A673 (cell line): ENCODE data around the gene BANK1.

Experiments
- CTCF ChIP-seq: fragments of 300-800, 200-600 bp; sonication (generic); conservative IDR thresholded peaks from 2 replicates; pipeline ENCODE4 v1.5.1; 2017; ENCODE audit warnings: low read depth, mild to moderate bottlenecking, antibody characterized with exemption, low read length, moderate library complexity, mixed read lengths
- EZH2 ChIP-seq: fragments of 200-600 bp; sonication (generic); IDR thresholded peaks from 2 replicates; pipeline ENCODE4 v1.6.1; 2017; ENCODE audit warnings: borderline replicate concordance, low read depth, mild to moderate bottlenecking, mixed read lengths, antibody characterized with exemption, low read length; ENCODE audit not compliant: poor library complexity, severe bottlenecking

DNA sequence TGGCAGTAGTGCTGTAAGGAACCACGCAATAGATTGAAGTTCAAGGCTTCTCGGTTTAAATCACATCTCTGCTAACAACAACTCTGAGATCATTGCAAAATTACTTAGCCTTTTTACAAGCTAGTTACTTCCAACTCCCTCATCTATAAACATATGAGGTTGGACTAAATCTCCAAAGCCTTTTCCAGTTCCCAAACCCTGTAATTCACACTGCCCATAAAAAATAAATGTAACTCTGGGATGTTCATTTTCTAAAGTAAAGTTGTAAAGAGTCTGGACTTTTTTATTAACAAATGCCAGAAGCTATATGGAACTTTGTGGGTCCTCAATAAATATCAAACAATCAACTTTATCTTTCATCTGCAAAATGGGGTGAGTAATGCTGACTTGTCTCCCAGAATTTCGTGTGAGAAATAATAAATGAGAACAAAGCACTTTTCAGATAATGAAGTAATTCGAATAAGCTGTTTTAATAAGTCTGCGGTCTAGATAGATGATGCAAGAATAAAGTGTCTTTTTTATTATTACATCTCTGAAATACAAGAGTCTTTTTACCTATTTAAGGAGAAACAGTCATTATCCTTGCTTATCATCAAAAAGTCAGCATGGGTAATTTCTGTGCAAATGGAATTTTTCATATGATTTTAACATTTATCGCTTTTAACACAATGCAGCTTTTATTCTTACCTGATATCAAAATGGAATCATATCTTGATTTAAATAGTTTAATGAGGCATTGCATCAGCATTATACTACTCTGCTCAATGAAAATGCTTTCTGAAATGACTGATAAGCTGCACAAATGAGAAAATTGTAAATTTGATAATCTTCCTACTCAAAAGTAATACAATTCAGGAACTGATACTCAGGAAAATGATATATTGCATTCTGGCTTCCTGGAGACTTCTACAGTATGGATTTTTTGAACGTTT lies 252.6 kb downstream of the BANK1 start:
- no peak for TF ChIP-seq CTCF
- TF ChIP-seq EZH2, result no peak
